Lower leg skin (tissue), 4 donors: Measurements from ENCODE around the gene SOAT2. TPM values are rescaled to one million over a fixed set of nuclear protein-coding genes. Genes with fewer than 3 reads are reported as not detected.
A peak's percentile ranks its signal among the peaks of the same experiment; 100 is the strongest.

Experiments
- DNase-seq, 2 donors: peaks; one replicate each; pipeline ENCODE4 v3.0.0-alpha.2; 2019; ENCODE audit warnings: low spot score in 2 of 2
- H3K4me3 ChIP-seq: fragments of 200-600 bp; sonication (generic); 2 replicates; pipeline ENCODE4 v1.5.1; 2017; ENCODE audit warnings: mild to moderate bottlenecking, low read depth; ENCODE audit not compliant: poor library complexity, severe bottlenecking
- CTCF ChIP-seq, 3 donors: fragments of 450-650 bp; IDR thresholded peaks; one replicate each; pipeline ENCODE4 v1.5.1; 2016; ENCODE audit warnings: antibody characterized with exemption in 3 of 3, mild to moderate bottlenecking in 3 of 3, moderate library complexity in 2 of 3
- POLR2A ChIP-seq, 2 donors: fragments of 450-650 bp; IDR thresholded peaks; one replicate each; pipeline ENCODE4 v1.6.1; 2016 to 2017; ENCODE audit warnings: antibody characterized with exemption in 2 of 2, mild to moderate bottlenecking in 1 of 2, moderate library complexity in 1 of 2
- WGBS, 2 donors: methylation state at CpG; one replicate each; pipeline ENCODE4 v1.1.5; 2018; 5-methylcytosine and 5-hydroxymethylcytosine counted together
- intact Hi-C: fragments of 100-400 bp; cut with DNase I; formaldehyde crosslinking; loops from one replicate; pipeline ENCODE4 v1.15.0; 2023; ENCODE audit warnings: low total_unique reads
- total RNA-seq, 4 donors: library from RNA; depleted of rRNA; stranded (reverse); fragments of >200 nt; gene quantifications; one replicate each; pipeline ENCODE4 v1.1.0, GENCODE V29; 2016

SOAT2 gene
- total RNA-seq, 4 donors from 2014 or later = 0.26 to 0.63 TPM; not detected in 2

GRCh38 chr12:53096089-53096741 lies 7.1 kb upstream of the SOAT2 start:
- H3K4me3 ChIP-seq = no peak overlapping the region
- 35 to 38% methylated on average over 11 of the region's 11 CpGs for WGBS, 2 donors
- peak; percentile 85 to 95 for DNase-seq
- intact Hi-C loops = no loop called here
- TF ChIP-seq CTCF (IDR thresholded peaks at IDR 0.05) (no peak), POLR2A (IDR thresholded peaks at IDR 0.05) (no peak)

GRCh38 chr12:53096759-53097158 lies 6.5 kb upstream of the SOAT2 start:
- DNase-seq = peak in 1 of 2 donors; percentile 82

GRCh38 chr12:53097207-53097563 lies 6.1 kb upstream of the SOAT2 start:
- H3K4me3 ChIP-seq = peak overlapping the region; percentile 10
- DNase-seq = peak in 1 of 2 donors; percentile 87
- WGBS, 2 donors = 1 to 4% methylated on average over 9 of the region's 9 CpGs
- intact Hi-C loops = no loop called here
- TF ChIP-seq POLR2A (IDR thresholded peaks at IDR 0.05) = no peak
- no peak for TF ChIP-seq CTCF (IDR thresholded peaks at IDR 0.05)

More at GRCh38 chr12:53096759-53097158, 6.5 kb upstream of the SOAT2 start:
- intact Hi-C loops = no loop called here
- WGBS, 2 donors = 23 to 29% methylated on average over 9 of the region's 9 CpGs
- TF ChIP-seq POLR2A (IDR thresholded peaks at IDR 0.05) (no peak), CTCF (IDR thresholded peaks at IDR 0.05) (no peak)
- H3K4me3 ChIP-seq = peak overlapping the region; percentile 10

GRCh38 chr12:53097564-53098353 lies 5.5 kb upstream of the SOAT2 start, which contains the start of gene IGFBP6:
IGFBP6 (plus strand) TSS chr12:53097667; CDS start chr12:53097718, 51 bp downstream.
- peak in 1 of 2 donors; percentile 91 for DNase-seq
- TF ChIP-seq POLR2A (IDR thresholded peaks at IDR 0.05) (no peak), CTCF (IDR thresholded peaks at IDR 0.05) (no peak)
- H3K4me3 ChIP-seq = peak within 1 kb of the TSS; percentile 56
- 2 to 3% methylated on average over 23 to 42 of the region's 51 CpGs for WGBS, 2 donors
- intact Hi-C loops = no loop called here

- intact Hi-C loops = no loop called here
- peak overlapping the region; percentile 56 for H3K4me3 ChIP-seq
- DNase-seq = peak in 1 of 2 donors; percentile 90
- TF ChIP-seq POLR2A (IDR thresholded peaks at IDR 0.05) (no peak), CTCF (IDR thresholded peaks at IDR 0.05) (no peak)
- WGBS, 2 donors = 27 to 31% methylated on average over 13 of the region's 13 CpGs
Measured at GRCh38 chr12:53098354-53098981, 4.8 kb upstream of the SOAT2 start.
